Measurements from ENCODE around the gene PRSS8.

Gene PRSS8

DNA sequence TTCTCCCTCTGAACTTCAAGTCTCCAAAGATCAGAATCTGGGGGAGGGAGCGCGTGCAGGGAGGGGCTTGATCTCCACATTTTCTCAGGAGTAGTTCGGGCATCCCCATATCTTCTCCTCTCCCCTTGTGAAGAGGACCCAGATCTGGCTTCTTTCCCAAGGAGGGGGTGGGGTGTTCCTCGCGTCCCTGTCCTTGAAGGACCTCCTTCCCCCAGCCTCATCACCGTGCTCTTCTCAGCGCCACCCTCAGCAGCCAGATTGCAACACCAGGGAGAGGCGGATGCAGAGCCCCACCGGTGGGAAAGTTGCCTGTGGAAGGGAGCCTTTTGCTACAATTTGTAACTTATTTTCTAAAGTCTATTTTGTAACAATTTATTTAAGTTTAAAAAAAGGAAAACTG, 52.4 kb downstream of the PRSS8 start:
- H4K20me1 ChIP-seq (ENCODE audit: low read depth, low read length), result no peaks in the 10 kb centered on the region
- no peaks in the 10 kb centered on the region for H3K27me3 ChIP-seq (ENCODE audit: low read length)
- no peak overlapping the region for H3K27ac ChIP-seq (ENCODE audit: low read depth, low read length)
- H3K4me2 ChIP-seq (ENCODE audit: low read depth, low read length, poor library complexity, severe bottlenecking), result no peak overlapping the region
- H3F3A ChIP-seq (ENCODE audit: insufficient read depth), result no peaks in the 10 kb centered on the region
- H3K4me3 ChIP-seq (ENCODE audit: insufficient read depth, low read length, poor library complexity, severe bottlenecking), result no peak overlapping the region
- H3K9me2 ChIP-seq (replicated peaks; ENCODE audit: insufficient read depth, low read length), result no peaks in the 10 kb centered on the region
- TF ChIP-seq CTCF (IDR thresholded peaks at IDR 0.05; ENCODE audit: insufficient read depth, low read length, poor library complexity, severe bottlenecking) (no peak), EZH2phosphoT487 (conservative IDR thresholded peaks at IDR 0.05; ENCODE audit: low read length) (no peak)
- H2AFZ ChIP-seq (ENCODE audit: low read depth, low read length, severe bottlenecking), result no peak overlapping the region
- no peaks in the 10 kb centered on the region; the same call in 1 of the 2 replicates for H3K79me2 ChIP-seq (ENCODE audit: insufficient read depth, low read length)
- H3K9ac ChIP-seq (ENCODE audit: low read length), result no peak overlapping the region
- H3K36me3 ChIP-seq (ENCODE audit: low read length), result no peaks in the 10 kb centered on the region
- no peaks in the 10 kb centered on the region for H3K9me3 ChIP-seq (ENCODE audit: insufficient read depth, low read length)

GRCh38 chr16:31082368-31083045, 53.0 kb downstream of the PRSS8 start:
- Histone ChIP-seq H3K27ac (ENCODE audit: low read depth, low read length) (no peak overlapping the region), H4K20me1 (ENCODE audit: low read depth, low read length) (no peaks in the 10 kb centered on the region), H3K4me2 (ENCODE audit: low read depth, low read length, poor library complexity, severe bottlenecking) (no peak overlapping the region), H3K4me3 (ENCODE audit: insufficient read depth, low read length, poor library complexity, severe bottlenecking) (no peak overlapping the region), H3F3A (ENCODE audit: insufficient read depth) (no peaks in the 10 kb centered on the region), H3K27me3 (ENCODE audit: low read length) (no peaks in the 10 kb centered on the region), H3K9me2 (replicated peaks; ENCODE audit: insufficient read depth, low read length) (no peaks in the 10 kb centered on the region), H2AFZ (ENCODE audit: low read depth, low read length, severe bottlenecking) (no peak overlapping the region), H3K36me3 (ENCODE audit: low read length) (no peaks in the 10 kb centered on the region), H3K9me3 (ENCODE audit: insufficient read depth, low read length) (no peaks in the 10 kb centered on the region), H3K79me2 (ENCODE audit: insufficient read depth, low read length) (no peaks in the 10 kb centered on the region; the same call in 1 of the 2 replicates), H3K9ac (ENCODE audit: low read length) (no peak overlapping the region)
- TF ChIP-seq EZH2phosphoT487 (conservative IDR thresholded peaks at IDR 0.05; ENCODE audit: low read length) (no peak), CTCF (IDR thresholded peaks at IDR 0.05; ENCODE audit: insufficient read depth, low read length, poor library complexity, severe bottlenecking) (no peak)
